Measurements from ENCODE around the gene HTR6.
"Not testable (repeated sequence)": the region's sequence is repeated elsewhere in the genome, so short reads cannot be mapped to it uniquely, and the experiment has no call there.

- not testable (repeated sequence) for TF ChIP-seq EZH2 (IDR thresholded peaks at IDR 0.05); POLR2AphosphoS5 (IDR thresholded peaks at IDR 0.05; ENCODE audit: borderline replicate concordance, low read depth, low read length)
These were observed 29.6 kb upstream of the HTR6 start for GRCh38 chr1:19635064-19635463.

Measured in SK-N-MC (cell line).